ENCODE results near the gene CLSTN3.

CLSTN3 gene

DNA sequence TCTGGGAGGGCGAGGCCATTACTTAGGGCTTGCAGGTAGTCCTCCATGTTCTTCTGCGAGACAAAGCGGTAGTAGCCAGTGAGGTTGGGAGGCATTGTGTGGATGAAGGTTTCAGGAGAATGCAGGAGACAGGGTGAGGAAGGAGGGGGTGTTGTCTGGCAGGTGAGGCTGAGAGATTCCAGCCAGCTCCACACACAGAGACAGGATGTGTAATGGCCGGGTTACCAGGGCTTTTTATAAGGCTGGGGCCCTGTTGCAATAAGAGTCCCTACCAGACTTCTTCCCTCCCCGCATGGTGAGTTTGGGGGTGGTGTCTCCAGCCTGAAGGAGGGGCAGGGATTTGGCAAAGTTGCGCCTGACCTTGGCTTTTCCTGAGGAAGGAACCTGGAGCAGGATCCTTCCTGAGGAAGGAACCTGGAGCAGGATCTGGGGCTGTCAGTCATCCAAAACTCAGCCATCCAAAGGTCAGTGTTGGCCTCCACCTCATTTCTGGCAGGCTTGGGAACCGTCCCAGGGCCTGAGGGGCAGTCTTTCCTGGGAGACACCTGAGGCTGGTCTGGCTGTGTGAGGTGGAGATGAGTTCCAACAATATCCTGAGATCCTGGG lies 1.4 kb upstream of the CLSTN3 start, which contains the start of gene RBP5:
RBP5 (minus strand) TSS at position 209 of the 606 bp plus-strand sequence; CDS start at position 95, 114 bp downstream.
- DNase-seq = no peak

GRCh38 chr12:7129287-7129871 lies 792 bp upstream of the CLSTN3 start:
- no peak for DNase-seq

DNA sequence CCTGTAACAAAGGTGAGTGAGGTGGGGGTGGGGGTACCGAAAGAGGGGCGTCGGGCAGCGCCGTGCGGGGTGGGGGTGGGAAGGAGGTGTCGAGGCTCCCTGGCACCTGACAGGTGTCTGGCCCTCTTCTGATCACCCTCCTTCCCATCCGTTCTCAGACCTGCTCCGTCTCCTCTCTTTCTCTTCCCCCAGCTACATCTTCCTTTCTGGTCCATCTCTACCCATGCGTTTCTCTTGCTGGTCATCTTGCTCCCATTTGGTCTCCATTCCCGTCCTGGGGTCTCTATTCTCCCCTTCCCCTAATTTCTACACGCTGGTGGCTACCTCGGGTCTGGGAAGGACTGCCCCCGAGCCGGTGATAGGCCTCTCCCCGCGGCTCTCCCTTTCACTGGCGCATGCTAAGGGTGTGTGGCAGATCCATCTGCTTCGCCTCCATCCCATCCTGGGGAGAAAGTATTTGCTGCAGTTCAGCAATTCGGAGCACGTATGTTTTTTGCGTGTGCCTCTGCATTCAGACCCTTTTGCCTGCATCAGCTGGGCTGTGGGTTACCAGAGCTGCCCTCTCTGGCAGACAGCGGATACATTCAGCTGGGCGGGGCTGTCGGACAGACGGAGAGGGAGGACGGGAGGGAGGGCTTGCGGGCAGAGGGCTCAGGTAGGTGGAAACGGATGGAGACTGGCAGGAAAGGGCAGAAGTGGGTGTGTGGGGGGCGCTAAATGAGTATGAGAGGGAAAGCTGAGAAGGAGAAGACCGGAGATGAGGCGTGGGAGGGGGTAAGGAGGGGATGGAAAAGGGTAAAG lies 730 bp downstream of the CLSTN3 start:
- DNase-seq = no peak

- no peak for DNase-seq
Measured at GRCh38 chr12:7131502-7131866, 1.3 kb downstream of the CLSTN3 start.

- DNase-seq = no peak
Measured at GRCh38 chr12:7134396-7135166, 4.4 kb downstream of the CLSTN3 start.

GRCh38 chr12:7136071-7136470 lies 5.9 kb downstream of the CLSTN3 start:
- DNase-seq = no peak

DNA sequence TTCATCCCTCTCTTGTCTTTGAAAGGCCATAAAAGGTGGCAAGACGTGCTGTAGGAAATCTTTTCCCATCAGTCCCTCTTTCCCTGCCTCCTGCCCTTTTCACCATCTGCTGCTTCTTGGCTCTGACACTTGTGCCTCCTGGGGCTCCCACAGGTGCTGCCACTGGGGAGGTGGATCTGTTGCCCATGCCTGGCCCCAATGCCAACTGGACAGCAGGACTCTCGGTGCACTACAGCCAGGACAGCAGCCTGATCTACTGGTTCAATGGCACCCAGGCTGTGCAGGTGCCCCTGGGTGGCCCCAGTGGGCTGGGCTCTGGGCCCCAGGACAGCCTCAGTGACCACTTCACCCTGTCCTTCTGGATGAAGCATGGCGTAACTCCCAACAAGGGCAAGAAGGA lies 6.5 kb downstream of the CLSTN3 start:
- DNase-seq = no peak

- DNase-seq = no peak
Measured at GRCh38 chr12:7137908-7138307, 7.7 kb downstream of the CLSTN3 start.

DNA sequence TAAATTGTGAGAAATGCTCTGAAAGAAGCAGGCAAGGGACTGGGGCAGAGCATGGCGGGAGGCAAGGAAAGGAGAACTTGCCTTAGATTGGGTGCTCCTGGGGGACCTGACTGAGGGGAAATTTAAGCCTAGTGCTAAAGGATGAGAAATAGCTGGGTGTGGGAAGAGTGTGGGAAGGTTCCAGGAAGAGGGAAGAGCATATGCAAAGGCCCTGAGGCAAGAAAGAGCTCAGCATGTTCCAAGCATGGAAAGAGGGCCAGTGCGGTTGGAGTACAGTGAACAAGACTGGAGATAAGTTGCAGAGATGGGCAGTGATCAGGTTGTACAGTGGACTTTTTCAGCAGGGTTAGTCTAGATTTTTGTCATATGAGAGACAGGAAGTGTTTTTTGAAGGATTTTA lies 9.0 kb downstream of the CLSTN3 start:
- DNase-seq = no peak

DNA sequence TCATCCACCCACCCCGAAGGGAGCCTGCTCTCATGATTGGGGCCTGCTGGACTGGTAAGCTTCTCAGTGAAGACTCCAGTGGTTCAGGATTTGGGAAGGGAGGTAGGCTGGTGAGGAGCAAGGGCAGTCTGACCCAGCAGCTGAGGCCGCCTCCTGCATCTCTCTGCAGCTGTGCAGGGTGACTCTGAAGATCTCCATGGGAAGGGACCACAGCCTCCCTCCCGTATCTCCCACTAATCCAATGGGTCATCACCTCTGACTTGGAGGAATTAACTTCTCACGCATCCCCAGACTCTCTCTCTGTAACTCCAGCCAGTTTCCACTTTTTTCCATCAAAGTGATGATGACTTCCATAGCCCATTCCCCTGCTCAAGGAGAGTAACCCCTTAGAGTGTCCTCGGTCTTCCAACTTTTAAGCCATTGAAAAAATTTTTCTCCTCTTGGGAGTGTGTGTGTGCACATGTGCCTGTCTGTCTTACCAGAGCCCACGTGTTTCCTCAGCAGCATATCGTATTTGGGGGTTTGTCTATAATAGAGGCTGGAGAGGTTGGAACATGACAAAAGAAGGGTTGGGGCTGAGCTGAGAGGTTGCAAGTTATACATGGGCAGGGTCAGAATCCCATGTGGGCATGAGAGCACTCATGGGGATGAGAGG lies 11.3 kb downstream of the CLSTN3 start:
- no peak for DNase-seq

GRCh38 chr12:7142056-7142644 lies 12.0 kb downstream of the CLSTN3 start:
- peak; percentile 31 for DNase-seq

- DNase-seq = no peak
Measured at GRCh38 chr12:7142809-7143465, 12.8 kb downstream of the CLSTN3 start.

DNA sequence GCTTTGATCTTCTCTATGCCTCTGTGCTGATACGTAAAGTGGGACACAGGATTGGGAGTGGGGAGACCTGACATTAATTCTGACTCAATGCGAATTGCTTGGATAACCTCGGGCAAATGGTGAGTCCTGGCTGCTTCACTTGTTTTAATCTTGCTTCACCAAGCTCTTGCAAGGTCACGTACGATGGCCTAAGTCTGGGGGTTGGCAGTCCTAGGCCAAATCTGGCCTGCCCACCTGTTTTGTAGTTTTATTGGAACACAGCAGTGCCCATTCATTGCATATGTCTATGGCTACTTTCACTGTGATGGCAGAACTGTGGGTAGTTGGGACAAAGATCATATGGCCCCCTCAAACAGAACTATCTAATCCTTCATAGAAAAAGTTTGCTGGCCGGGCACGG lies 13.4 kb downstream of the CLSTN3 start:
- no peak for DNase-seq

DNA sequence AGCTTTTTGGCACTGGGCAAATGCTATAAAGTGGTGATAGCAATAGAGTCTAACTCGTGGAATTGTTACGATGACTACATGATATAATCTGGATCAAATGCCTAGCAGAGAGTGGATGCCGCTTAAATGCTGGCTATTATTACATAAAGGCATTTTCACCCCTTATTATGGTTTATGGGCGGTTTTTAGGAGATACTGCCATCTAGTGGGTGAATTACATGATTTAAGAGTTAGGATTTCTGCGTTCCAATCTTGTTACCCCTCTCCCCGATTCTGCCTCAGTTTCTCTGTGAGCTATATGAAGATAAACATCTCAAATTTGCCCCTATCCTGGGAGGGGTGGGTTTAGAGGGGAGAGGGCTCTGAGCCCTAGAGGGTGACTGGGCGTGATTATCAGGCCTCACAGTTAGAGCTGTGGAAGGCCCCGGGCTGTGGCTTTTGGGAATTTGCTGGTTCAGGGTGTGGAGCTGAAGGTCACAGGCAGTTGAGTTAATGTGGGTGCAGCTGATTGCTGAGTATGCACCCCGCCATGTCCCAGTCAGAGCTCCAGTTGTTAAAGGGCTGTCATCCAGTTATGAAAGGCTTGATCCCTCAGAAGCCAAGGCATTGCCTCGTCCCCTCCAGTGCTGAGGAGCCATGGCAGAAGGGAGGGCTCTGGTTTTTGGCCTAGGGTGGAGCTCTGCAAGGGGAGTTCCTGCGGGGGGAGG lies 14.4 kb downstream of the CLSTN3 start:
- peak; percentile 65 for DNase-seq

- no peak for DNase-seq
Measured at GRCh38 chr12:7145671-7146070, 15.5 kb downstream of the CLSTN3 start.

DNA sequence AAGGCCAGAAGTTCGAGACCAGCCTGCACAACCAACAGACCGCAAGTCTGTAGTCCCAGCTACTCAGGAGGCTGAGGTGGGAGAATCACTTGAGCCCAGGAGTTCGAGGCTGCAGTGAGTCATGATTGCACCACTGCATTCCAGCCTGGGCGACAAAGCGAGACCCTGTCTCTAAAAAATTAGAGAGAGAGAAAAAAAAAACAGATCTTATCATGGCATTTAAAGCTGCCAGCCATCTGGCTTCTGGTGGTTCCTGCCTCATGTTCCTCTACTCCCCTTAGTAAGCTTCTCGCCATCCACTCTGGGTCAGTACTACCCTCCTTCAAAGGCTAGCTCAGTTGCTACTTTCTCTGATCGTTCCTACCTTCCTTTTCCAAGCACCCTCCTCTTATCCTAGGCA lies 16.1 kb downstream of the CLSTN3 start:
- DNase-seq = no peak

- DNase-seq = no peak
Measured at GRCh38 chr12:7146906-7147305, 16.7 kb downstream of the CLSTN3 start.

- DNase-seq = no peak
Measured at GRCh38 chr12:7150356-7150755, 20.2 kb downstream of the CLSTN3 start.

DNA sequence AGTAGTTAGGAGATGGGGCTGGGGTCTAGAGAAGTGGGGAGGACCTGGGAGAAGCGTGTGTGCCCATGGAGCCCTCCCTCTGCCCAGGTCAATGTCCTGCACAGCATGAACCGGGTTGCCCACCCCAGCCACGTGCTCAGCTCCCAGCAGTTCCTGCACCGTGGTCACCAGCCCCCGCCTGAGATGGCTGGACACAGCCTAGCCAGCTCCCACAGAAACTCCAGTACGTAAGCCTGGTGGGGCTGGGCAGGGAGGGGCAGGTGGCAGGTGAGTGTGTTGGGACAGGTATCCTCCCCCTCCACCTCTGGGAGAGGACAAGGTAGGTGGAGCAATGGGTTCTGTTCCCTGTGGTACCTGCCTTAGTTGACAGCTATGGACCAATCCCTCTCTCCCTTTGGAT lies 20.7 kb downstream of the CLSTN3 start:
- no peak for DNase-seq

GRCh38 chr12:7151532-7151931 lies 21.4 kb downstream of the CLSTN3 start:
- no peak for DNase-seq

GRCh38 chr12:7152818-7153217 lies 22.6 kb downstream of the CLSTN3 start:
- no peak for DNase-seq

Measured in NCI-H1694 (cell line).